C4-2B (cell line): Measurements from ENCODE around the gene HTR6.

Source experiments
- ZFX ChIP-seq: fragments of 450-650 bp; IDR thresholded peaks from 2 replicates; pipeline ENCODE4 v1.6.1; 2017
- TF ChIP-seq, protein P1 (sequence below): fragments of 450-650 bp; conservative IDR thresholded peaks from 2 replicates; pipeline ENCODE4 v1.5.1; 2017; ENCODE audit warnings: mild to moderate bottlenecking

DNA sequence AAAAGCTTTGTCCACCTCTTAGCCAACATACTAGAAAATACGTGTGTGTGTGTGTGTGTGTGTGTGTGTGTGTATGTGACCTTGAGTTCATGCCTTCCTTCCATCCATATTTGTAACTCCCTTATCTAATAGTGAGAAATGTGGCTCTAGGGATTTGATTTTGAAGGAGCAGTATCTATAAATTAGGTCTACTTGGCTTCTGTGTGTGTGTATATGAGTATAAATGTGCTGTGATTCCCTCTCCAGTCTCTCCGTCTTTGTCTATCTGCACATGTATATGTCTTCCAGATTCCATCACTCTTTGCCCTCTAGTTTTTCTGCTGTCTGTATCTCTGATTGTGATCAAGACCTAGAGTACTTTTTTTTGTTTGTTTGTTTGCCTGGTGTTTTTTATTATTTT is 32.5 kb upstream of the HTR6 start:
- TF ChIP-seq, protein P1, sequence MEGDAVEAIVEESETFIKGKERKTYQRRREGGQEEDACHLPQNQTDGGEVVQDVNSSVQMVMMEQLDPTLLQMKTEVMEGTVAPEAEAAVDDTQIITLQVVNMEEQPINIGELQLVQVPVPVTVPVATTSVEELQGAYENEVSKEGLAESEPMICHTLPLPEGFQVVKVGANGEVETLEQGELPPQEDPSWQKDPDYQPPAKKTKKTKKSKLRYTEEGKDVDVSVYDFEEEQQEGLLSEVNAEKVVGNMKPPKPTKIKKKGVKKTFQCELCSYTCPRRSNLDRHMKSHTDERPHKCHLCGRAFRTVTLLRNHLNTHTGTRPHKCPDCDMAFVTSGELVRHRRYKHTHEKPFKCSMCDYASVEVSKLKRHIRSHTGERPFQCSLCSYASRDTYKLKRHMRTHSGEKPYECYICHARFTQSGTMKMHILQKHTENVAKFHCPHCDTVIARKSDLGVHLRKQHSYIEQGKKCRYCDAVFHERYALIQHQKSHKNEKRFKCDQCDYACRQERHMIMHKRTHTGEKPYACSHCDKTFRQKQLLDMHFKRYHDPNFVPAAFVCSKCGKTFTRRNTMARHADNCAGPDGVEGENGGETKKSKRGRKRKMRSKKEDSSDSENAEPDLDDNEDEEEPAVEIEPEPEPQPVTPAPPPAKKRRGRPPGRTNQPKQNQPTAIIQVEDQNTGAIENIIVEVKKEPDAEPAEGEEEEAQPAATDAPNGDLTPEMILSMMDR, result no peak
- no peak for TF ChIP-seq ZFX
